Measurements from ENCODE around the gene KRTAP5-1. TPM values are rescaled to one million over a fixed set of nuclear protein-coding genes. Genes with fewer than 3 reads are reported as not detected.

The KRTAP5-1 gene
- total RNA-seq, 1 donor from 2014 or later = not detected

DNA sequence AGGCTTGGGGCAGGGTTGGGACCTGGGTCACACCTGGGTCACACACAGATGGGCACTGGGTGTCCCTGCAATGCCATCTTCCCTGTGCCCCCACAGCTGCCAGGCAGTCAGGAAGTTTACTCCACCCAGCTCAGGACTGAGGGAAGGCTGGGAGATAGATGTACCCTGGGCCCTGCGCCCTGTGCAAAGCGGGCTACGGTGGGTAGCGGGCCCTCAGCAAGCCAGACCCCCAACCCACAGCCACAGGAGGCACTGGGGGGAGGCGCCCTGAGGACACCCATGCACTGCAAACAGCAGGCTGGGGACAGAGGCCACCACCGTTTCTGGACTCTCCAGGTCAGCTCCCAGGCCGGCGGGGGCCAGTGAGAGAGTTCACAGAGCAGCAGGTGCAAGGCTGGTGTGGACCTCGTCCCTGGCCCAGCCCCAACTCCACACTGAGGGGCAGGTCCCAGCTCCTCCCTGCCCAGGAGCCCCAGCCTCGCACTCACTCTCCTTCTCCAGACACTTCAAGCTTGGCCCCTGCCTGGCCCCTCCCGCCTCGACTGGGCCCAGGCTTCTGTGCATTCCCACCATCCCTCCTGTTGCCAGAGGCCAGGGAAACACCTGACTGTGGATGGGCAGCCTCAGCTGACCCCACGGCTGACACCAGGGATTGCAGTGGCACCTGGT is 17.9 kb downstream of the KRTAP5-1 start:
- Mint-ChIP-seq H3K4me3 (no peak overlapping the region), H3K27me3 (peaks cover 9% of the 10 kb centered on the region), H3K36me3 (no peaks in the 10 kb centered on the region), H3K9me3 (no peaks in the 10 kb centered on the region), H3K27ac (no peak overlapping the region), H3K4me1 (ENCODE audit: unreplicated experiment) (peaks cover 5% of the 10 kb centered on the region)
- DNase-seq (ENCODE audit: extremely low spot score, unreplicated experiment) = peak; percentile 67
- TF ChIP-seq, protein P1, sequence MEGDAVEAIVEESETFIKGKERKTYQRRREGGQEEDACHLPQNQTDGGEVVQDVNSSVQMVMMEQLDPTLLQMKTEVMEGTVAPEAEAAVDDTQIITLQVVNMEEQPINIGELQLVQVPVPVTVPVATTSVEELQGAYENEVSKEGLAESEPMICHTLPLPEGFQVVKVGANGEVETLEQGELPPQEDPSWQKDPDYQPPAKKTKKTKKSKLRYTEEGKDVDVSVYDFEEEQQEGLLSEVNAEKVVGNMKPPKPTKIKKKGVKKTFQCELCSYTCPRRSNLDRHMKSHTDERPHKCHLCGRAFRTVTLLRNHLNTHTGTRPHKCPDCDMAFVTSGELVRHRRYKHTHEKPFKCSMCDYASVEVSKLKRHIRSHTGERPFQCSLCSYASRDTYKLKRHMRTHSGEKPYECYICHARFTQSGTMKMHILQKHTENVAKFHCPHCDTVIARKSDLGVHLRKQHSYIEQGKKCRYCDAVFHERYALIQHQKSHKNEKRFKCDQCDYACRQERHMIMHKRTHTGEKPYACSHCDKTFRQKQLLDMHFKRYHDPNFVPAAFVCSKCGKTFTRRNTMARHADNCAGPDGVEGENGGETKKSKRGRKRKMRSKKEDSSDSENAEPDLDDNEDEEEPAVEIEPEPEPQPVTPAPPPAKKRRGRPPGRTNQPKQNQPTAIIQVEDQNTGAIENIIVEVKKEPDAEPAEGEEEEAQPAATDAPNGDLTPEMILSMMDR (conservative IDR thresholded peaks at IDR 0.05) = no peak

DNA sequence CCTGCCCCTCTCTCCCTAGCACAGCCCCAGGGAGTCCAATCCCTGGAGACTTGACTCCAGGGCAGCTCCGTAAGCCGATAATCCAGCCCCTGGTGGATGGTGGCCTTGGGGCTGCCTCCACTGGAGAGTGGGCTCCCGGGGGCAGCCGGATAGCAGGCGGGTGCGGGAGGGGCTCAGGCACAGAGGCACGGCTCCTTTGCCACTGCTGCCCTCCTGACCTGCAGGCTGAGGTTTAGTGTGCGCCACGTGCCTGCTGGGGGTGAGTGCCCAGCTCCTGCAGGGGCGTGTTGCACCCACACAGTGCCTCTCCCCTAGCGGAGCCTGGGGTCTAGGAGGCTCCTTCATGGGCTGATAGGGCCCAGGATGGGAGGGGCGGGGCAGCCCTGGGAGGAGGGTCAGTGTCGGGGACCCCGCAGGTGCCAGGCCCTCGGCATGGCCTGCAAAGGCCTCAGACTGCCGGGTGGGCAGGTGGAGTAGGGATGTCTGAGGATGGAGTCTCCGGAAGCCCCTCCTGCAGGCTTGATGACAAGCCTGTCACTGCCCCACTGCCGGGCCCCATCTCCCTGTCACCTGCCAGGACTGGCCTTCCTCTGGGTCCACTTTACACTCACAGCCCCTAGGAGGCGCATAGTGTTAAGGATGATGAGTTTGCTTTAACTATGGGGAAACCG is 18.6 kb downstream of the KRTAP5-1 start:
- peak; percentile 64 for DNase-seq (ENCODE audit: extremely low spot score, unreplicated experiment)
- Mint-ChIP-seq H3K4me3 (no peak overlapping the region), H3K27ac (no peak overlapping the region), H3K4me1 (ENCODE audit: unreplicated experiment) (peaks cover 5% of the 10 kb centered on the region), H3K27me3 (peaks cover 9% of the 10 kb centered on the region), H3K36me3 (no peaks in the 10 kb centered on the region), H3K9me3 (no peaks in the 10 kb centered on the region)
- TF ChIP-seq, protein P1 (conservative IDR thresholded peaks at IDR 0.05) = peak; percentile 21

DNA sequence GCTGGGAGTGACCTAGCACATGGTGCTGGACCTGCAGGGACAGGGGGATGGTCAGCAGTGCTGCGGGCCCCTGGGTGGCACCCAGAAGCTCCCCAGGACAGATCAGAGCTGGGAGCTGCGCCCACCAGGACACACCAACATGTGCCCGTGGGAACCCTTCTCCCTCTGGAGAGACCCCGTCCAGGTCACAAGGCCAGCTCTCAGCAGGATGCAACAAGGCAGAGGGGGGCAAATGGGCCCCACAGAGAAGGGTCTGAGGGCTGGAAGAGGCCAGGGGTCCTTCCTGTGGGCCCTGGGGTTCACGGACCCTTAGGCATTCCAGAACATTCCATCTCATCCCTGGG is 19.2 kb downstream of the KRTAP5-1 start:
- no peak overlapping the region for H3K27ac Mint-ChIP-seq

DNA sequence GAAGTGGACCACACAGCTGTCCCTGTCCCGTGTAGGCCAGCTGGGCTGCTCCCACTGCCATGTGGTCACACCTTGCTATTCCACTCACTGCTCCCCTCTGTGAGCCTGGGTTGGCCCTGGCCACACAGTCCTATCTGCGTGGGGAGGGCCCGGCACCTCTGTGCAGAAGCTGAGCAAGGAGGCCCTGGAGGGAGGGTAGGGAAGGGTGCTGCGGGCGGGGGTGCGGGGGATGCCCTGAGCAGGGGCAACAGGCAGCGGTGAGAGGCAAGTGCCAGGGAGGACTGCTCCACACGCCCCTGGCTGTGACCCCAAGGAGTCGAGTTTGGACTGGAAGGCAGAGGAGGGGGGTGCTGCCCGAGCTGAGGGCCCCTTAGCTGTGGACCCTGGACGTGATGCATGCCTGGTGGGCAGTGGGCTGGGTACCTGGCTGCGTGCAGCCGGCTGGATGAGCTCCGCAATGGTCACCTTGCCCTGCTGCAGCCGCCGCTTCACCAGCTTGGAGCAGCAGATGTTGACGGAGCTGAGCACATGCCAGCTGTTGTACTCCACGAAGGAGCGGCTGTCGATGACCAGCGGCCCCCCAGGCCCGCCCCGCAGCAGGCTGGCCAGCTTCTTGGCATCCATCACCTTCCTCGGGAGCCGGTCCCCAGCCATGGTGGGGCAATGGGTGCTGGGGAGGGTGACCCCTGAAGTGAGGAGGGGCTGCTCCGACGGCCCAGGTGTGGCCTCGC is 19.7 kb downstream of the KRTAP5-1 start:
- Mint-ChIP-seq H3K27me3 (peaks cover 9% of the 10 kb centered on the region), H3K4me3 (no peak overlapping the region), H3K27ac (no peak overlapping the region), H3K9me3 (no peaks in the 10 kb centered on the region), H3K4me1 (ENCODE audit: unreplicated experiment) (peaks cover 5% of the 10 kb centered on the region), H3K36me3 (no peaks in the 10 kb centered on the region)
- peak; percentile 70 for DNase-seq (ENCODE audit: extremely low spot score, unreplicated experiment)
- TF ChIP-seq, protein P1 (conservative IDR thresholded peaks at IDR 0.05) = no peak

More for the DNA sequence above, 19.2 kb downstream of the KRTAP5-1 start:
- Mint-ChIP-seq H3K27me3 (peaks cover 9% of the 10 kb centered on the region), H3K4me1 (ENCODE audit: unreplicated experiment) (peaks cover 5% of the 10 kb centered on the region), H3K9me3 (no peaks in the 10 kb centered on the region), H3K36me3 (no peaks in the 10 kb centered on the region), H3K4me3 (no peak overlapping the region)
- peak; percentile 69 for DNase-seq (ENCODE audit: extremely low spot score, unreplicated experiment)
- TF ChIP-seq, protein P1 (conservative IDR thresholded peaks at IDR 0.05) = no peak

DNA sequence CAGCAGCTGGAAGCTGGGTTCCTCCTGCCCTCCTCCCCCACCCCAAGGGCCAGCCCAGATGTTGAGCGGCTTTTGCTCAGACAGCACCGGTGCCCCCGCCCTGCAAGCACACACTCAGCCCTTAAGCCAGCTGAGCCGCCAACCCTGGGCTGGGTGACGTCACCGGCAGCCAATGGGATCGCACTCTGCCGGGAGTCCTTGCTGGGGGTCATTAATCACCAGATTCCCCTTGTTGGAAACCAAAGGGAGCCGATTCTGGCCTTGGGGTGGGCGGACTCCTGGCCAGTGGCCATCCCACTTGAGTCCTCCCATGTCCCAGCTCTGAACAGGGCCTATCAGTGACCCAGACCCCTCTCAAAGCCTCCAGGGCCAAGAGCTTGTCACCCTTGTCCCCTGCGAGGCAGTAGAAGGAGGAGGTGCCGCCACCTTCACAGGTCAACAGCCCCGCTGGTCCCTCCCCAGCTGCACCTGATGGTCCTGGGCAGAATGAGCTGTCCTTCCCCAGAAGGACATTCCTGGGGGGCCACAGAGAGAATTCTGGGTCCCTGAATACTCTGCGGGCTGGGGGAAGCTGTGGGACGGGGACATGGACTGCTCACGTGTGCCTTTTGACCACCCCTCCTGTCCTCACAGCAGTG is 20.4 kb downstream of the KRTAP5-1 start:
- Mint-ChIP-seq H3K4me1 (ENCODE audit: unreplicated experiment) (peaks cover 5% of the 10 kb centered on the region), H3K36me3 (no peaks in the 10 kb centered on the region), H3K27me3 (peaks cover 8% of the 10 kb centered on the region), H3K4me3 (no peak overlapping the region), H3K27ac (no peak overlapping the region), H3K9me3 (no peaks in the 10 kb centered on the region)
- DNase-seq (ENCODE audit: extremely low spot score, unreplicated experiment) = peak; percentile 88
- TF ChIP-seq, protein P1 (conservative IDR thresholded peaks at IDR 0.05) = no peak

All from type B pancreatic cell (in vitro differentiated cells).